Measurements from ENCODE around the gene METTL3.

METTL3 gene

GRCh38 chr14:21475767-21476522 is 35.2 kb downstream of the METTL3 start:
- DNase-seq = no peak

- DNase-seq = no peak
Observed at GRCh38 chr14:21467616-21468015, 43.5 kb downstream of the METTL3 start.

GRCh38 chr14:21455912-21456667 is 55.0 kb downstream of the METTL3 start, which contains the start of gene CHD8:
TSS of gene CHD8 (minus strand) at chr14:21456123. CDS start at chr14:21431643, 24,480 bp downstream.
- DNase-seq = peak; percentile 100

GRCh38 chr14:21455592-21455911 is 55.6 kb downstream of the METTL3 start:
- DNase-seq = no peak

- no peak for DNase-seq
Observed at GRCh38 chr14:21454843-21455544, 56.1 kb downstream of the METTL3 start.

- DNase-seq = no peak
Observed at GRCh38 chr14:21449899-21450216, 61.3 kb downstream of the METTL3 start.
